ENCODE data around the gene ATP4A.

Gene ATP4A

GRCh38 chr19:35561436-35561835 lies 2.0 kb downstream of the ATP4A start:
- TF ChIP-seq ZNF8 (CRISPR knock-in tag; IDR thresholded peaks at IDR 0.05) (no peak), ZNF70 (CRISPR knock-in tag; IDR thresholded peaks at IDR 0.05) (no peak), OSR1 (CRISPR knock-in tag; IDR thresholded peaks at IDR 0.05) (no peak), ZFP30 (CRISPR knock-in tag; IDR thresholded peaks at IDR 0.05) (no peak), ISL1 (CRISPR knock-in tag; IDR thresholded peaks at IDR 0.05) (no peak), PATZ1 (CRISPR knock-in tag; IDR thresholded peaks at IDR 0.05; ENCODE audit: borderline replicate concordance) (no peak), TOX (CRISPR knock-in tag; IDR thresholded peaks at IDR 0.05; ENCODE audit: borderline replicate concordance) (no peak), ZC3H10 (CRISPR knock-in tag; IDR thresholded peaks at IDR 0.05) (no peak), POU6F1 (CRISPR knock-in tag; IDR thresholded peaks at IDR 0.05; ENCODE audit: borderline replicate concordance, low read depth) (no peak), ARNTL (CRISPR knock-in tag; IDR thresholded peaks at IDR 0.05; ENCODE audit: borderline replicate concordance, low read depth) (no peak), CSDC2 (CRISPR knock-in tag; IDR thresholded peaks at IDR 0.05) (no peak), GLIS3 (CRISPR knock-in tag; IDR thresholded peaks at IDR 0.05) (no peak), CREB5 (CRISPR knock-in tag; IDR thresholded peaks at IDR 0.05; ENCODE audit: low read depth) (no peak), PPARA (CRISPR knock-in tag; IDR thresholded peaks at IDR 0.05; ENCODE audit: borderline replicate concordance) (no peak), TSHZ2 (CRISPR knock-in tag; IDR thresholded peaks at IDR 0.05) (no peak), SNAI2 (CRISPR knock-in tag; IDR thresholded peaks at IDR 0.05) (no peak), ZNF565 (CRISPR knock-in tag; conservative IDR thresholded peaks at IDR 0.05; ENCODE audit: low read depth) (no peak), CSRNP3 (CRISPR knock-in tag; IDR thresholded peaks at IDR 0.05) (no peak), TCF4 (CRISPR knock-in tag; IDR thresholded peaks at IDR 0.05; ENCODE audit: borderline replicate concordance) (no peak)
- ATAC-seq: no peak

GRCh38 chr19:35560677-35561076 lies 2.8 kb downstream of the ATP4A start:
- no peak for ATAC-seq
- TF ChIP-seq ZFP30 (CRISPR knock-in tag; IDR thresholded peaks at IDR 0.05) (no peak), CSRNP3 (CRISPR knock-in tag; IDR thresholded peaks at IDR 0.05) (no peak), OSR1 (CRISPR knock-in tag; IDR thresholded peaks at IDR 0.05) (no peak), ZNF8 (CRISPR knock-in tag; IDR thresholded peaks at IDR 0.05) (no peak), CREB5 (CRISPR knock-in tag; IDR thresholded peaks at IDR 0.05; ENCODE audit: low read depth) (no peak), ZFP3 (CRISPR knock-in tag; IDR thresholded peaks at IDR 0.05) (no peak), ESRRG (CRISPR knock-in tag; IDR thresholded peaks at IDR 0.05) (no peak), ISL1 (CRISPR knock-in tag; IDR thresholded peaks at IDR 0.05) (no peak), PATZ1 (CRISPR knock-in tag; IDR thresholded peaks at IDR 0.05; ENCODE audit: borderline replicate concordance) (no peak), BACH2 (CRISPR knock-in tag; IDR thresholded peaks at IDR 0.05; ENCODE audit: borderline replicate concordance) (no peak)

Data from SK-N-SH treated with all-trans-retinoic acid at 6 μM for 48 hours (cell line).